ENCODE results near the gene HERC4. TPM values are rescaled to one million over a fixed set of nuclear protein-coding genes. Genes with fewer than 3 reads are reported as not detected.
"Not testable (repeated sequence)": the region's sequence is repeated elsewhere in the genome, so short reads cannot be mapped to it uniquely, and the experiment has no call there.

The HERC4 gene
- total RNA-seq, 1 donor from 2014 or later: 63.6 TPM

DNA sequence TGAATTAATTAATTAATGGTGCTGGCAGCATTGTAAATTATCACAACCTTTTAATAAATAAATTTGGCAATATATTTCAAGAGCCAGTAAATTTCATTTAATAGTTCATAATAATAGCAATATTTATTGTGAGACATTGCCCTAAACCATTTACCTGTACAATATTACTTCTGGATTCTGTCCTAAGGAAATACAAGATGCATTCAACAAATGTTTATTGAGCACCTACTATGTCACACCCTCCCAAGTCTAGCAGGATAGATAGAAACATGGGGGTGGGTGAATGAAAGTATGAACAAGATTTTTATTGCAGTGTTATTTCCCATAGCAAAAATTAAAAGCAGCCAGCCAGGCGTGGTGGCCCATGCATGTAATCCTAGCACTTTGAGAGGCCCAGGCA, 4.4 kb upstream of the HERC4 start:
- Histone ChIP-seq H3K4me3 (no peak overlapping the region), H3K9me3 (no peaks in the 10 kb centered on the region), H3K27ac (no peak overlapping the region), H3K27me3 (ENCODE audit: low read depth) (no peaks in the 10 kb centered on the region), H3K36me3 (no peaks in the 10 kb centered on the region), H3K4me1 (no peaks in the 10 kb centered on the region)
- no peak for ATAC-seq
- no peak for TF ChIP-seq CTCF (IDR thresholded peaks at IDR 0.05)
- intact Hi-C loops (cut with DNase I): no loop called here
- DNase-seq: no peak

DNA sequence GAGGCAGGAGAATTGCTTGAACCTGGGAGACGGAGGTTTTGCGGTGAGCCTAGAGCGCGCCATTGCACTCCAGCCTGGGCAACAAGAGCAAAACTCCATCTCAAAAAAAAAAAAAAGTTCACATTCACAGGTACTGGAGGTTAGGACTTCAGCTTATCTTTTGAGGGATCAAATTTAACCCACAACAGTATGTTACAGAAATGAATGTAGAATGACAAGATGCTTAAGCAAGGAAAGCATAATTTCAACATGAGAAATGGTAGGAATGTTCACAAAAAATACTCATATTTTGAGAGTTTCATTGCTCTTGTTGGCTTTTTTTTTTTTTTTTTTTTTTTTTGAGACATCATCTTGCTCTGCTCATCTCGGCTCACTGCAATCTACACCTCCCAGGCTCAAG, 1.9 kb upstream of the HERC4 start:
- Histone ChIP-seq H3K9me3 (no peaks in the 10 kb centered on the region), H3K27ac (no peak overlapping the region), H3K36me3 (no peaks in the 10 kb centered on the region), H3K27me3 (ENCODE audit: low read depth) (no peaks in the 10 kb centered on the region), H3K4me3 (no peak overlapping the region), H3K4me1 (peaks cover 17% of the 10 kb centered on the region)
- ATAC-seq (no peak), DNase-seq (no peak)
- intact Hi-C loops (cut with DNase I): no loop called here
- no peak for TF ChIP-seq CTCF (IDR thresholded peaks at IDR 0.05)

GRCh38 chr10:68076081-68076480, 998 bp upstream of the HERC4 start:
- intact Hi-C loops (cut with DNase I); DNase-seq; H3K4me3 ChIP-seq; H3K36me3 ChIP-seq; H3K27ac ChIP-seq; H3K9me3 ChIP-seq; ATAC-seq; H3K27me3 ChIP-seq (ENCODE audit: low read depth): not testable (repeated sequence)
- H3K4me1 ChIP-seq: peaks cover 27% of the 10 kb centered on the region

- ATAC-seq: no peak
- H3K4me1 ChIP-seq: peaks cover 29% of the 10 kb centered on the region
- no peak for TF ChIP-seq CTCF (IDR thresholded peaks at IDR 0.05)
- peak overlapping the region; percentile 97 for H3K27ac ChIP-seq
- no peaks in the 10 kb centered on the region for H3K9me3 ChIP-seq
- no peaks in the 10 kb centered on the region for H3K27me3 ChIP-seq (ENCODE audit: low read depth)
- DNase-seq: no peak
- peak overlapping the region; percentile 90 for H3K4me3 ChIP-seq
- peaks cover 10% of the 10 kb centered on the region for H3K36me3 ChIP-seq
- intact Hi-C loops (cut with DNase I): no loop called here
Measured at GRCh38 chr10:68075550-68076004, 494 bp upstream of the HERC4 start.

GRCh38 chr10:68074031-68074774, 880 bp downstream of the HERC4 start:
- Histone ChIP-seq H3K9me3 (no peaks in the 10 kb centered on the region), H3K4me1 (peaks cover 29% of the 10 kb centered on the region), H3K27ac (peak overlapping the region; percentile 97), H3K27me3 (ENCODE audit: low read depth) (no peaks in the 10 kb centered on the region), H3K36me3 (peaks cover 21% of the 10 kb centered on the region), H3K4me3 (peak overlapping the region; percentile 90)
- intact Hi-C loops (cut with DNase I): no loop called here
- no peak for TF ChIP-seq CTCF (IDR thresholded peaks at IDR 0.05)
- DNase-seq (no peak), ATAC-seq (peak; percentile 18 to 19)

- Histone ChIP-seq H3K27ac (peak overlapping the region; percentile 97), H3K4me3 (peak overlapping the region; percentile 90), H3K27me3 (ENCODE audit: low read depth) (no peaks in the 10 kb centered on the region), H3K36me3 (peaks cover 21% of the 10 kb centered on the region), H3K9me3 (no peaks in the 10 kb centered on the region), H3K4me1 (peaks cover 29% of the 10 kb centered on the region)
- no peak for ATAC-seq
- TF ChIP-seq CTCF (IDR thresholded peaks at IDR 0.05): no peak
- intact Hi-C loops (cut with DNase I): no loop called here
- no peak for DNase-seq
Measured at GRCh38 chr10:68073631-68074030, 1.5 kb downstream of the HERC4 start.

Data from lower lobe of right lung (tissue), 2 donors.